Fibroblast of skin of back (primary cell): ENCODE measurements around the gene MEIS1.

ENCODE experiments used
- DNase-seq: peaks from one replicate; pipeline ENCODE4 v3.0.0-alpha.2; 2013

The MEIS1 gene

DNA sequence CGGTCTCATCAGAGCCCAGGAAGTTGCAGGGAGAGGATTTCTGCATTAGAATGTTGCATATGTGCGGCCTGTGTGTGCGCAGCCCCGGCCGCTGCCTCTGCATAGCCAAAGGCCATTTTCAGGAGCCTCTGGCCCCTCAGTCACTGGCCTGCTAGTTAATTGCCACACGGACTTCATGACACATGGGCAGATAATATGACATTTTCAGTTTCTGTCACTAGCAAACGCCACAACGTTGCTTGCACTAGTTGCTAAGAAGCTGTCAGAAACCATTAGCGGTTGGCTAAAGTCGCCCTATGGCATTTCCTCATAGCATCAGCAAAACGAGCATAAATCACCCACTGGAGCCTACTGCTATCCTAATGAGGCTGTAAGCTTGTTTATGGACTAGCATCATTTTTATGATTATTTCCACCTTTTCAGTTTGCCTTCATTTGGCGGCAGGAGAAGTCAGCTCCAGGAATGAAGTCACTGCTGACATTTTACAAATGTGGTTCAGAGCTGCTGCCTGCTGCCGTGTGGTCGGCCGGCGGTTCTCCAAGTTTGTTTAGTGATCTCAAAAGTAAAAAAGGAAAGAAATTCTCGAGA is 73.7 kb downstream of the MEIS1 start:
- no peak for DNase-seq

DNA sequence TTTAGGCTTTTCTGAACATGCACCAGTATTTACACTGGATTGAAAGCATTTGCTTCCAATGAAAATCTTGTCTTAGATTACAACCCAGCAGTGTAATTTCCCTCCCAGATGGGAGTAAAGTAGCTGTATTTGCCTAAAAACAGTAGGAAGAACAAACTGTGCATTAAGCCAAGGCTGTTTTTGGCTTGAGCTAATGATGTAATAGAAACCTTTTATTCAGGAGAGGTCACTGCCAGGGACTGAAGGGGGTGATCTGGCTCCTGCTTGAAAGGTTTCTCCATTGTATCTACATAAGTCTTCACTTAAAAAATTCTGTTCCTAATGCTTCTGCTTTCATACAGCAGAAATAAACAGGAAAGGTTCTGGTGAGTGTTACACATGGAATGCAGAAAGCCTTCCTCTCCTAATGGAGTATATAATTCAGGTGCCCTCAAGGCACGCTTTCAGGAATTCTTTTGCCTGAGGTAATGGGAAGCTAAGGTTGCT is 74.4 kb downstream of the MEIS1 start:
- no peak for DNase-seq

DNA sequence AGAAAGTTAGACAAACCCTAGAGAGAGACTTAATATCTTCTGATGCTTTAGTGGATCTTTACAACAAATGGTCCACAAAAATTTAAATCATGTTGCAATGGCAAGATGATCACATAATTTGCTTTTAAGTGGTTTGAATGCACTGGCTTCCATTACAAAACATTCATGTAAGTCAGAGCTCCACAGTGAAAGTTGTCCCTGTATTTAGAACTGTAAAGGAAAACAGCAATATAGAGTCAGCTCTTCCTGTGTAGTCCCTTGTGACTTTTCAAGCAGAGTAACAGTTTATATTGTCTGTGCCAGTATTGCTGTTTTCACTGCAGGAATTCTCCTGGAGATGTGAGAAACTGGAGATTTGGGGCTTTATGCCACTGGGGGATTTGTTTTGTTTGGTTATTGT is 77.7 kb downstream of the MEIS1 start:
- no peak for DNase-seq

DNA sequence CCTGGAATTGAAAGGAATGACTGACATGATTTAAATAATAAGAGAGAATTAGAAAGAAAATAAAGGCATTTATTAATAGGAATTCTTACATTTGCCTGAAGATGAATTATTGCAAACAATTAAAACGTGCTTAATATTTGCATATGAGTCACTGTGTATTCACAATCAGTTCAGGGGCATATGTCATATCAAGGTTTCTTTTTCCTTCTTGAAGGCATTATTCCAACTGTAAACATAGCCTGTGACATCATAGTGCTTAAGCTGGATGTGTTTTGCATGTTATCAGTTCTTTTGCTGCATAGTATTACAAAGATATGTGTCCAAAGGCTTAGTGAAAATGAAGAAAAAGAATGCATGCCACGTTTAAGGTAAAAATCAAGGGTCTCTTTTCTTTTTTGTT is 80.8 kb downstream of the MEIS1 start:
- no peak for DNase-seq

DNA sequence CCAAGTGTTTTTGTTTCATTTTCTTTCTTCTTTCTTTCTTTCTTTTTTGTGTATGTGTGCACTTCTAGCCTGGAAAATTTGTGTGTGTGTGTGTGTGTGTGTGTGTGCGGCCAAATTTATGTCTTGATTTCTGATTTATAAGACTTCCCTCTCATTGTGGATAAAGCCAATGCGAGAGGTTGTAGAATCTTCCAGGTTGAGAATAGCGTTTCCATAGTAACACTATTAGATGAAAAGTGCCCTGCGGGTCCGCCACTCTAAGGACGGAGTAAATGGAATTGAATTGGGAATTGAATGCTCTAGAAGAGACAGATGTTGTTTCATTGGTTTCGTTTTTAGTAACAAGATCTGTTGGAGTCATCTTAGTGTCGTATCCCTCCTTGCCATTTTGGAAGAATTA is 81.6 kb downstream of the MEIS1 start:
- no peak for DNase-seq

DNA sequence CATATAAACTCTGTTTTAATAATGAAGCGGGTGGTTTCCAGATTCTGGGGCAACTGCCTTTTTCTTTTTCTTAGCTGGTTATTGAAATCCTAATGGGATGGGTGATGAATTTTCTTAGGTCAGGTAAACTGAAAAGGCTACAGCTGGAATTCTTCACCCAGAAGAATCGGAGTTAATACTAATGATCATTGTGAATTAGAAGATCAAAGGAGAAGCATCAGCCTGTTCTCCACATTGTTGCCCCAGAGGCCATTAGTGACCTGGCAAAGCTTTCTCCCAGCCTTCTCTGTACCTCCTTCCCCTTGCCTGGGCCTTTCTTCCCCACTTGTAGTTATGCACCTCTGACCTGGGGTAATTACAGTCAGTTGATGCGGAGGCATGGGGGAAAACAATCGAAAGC is 82.8 kb downstream of the MEIS1 start:
- DNase-seq, result no peak

DNA sequence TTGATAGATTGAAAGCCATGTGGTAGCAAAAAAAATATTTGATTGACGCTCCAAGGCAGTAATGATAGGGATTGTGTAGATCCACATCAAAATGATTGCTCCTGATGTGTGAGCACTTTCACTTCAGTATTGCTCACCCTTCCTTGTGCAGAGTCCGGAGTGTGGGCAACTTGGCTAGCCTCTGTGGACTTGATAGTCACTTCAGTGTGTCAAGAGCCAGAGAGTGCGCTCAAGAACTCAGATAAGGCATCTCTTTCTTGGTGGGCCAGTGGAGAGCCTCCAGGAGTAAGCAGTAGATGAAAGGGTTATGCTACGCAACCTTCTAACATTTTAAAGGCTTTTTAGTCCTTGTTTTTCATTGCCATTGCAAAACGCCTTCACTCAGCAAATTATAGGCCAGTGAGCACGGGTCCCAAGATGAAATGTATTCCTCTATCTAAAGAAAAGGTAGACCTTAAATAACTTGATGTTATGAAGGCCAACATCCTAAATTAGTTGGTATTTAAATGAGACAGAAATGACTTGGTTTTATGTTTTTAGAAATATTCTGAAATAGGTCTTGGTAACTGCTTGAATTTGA is 84.4 kb downstream of the MEIS1 start:
- no peak for DNase-seq

DNA sequence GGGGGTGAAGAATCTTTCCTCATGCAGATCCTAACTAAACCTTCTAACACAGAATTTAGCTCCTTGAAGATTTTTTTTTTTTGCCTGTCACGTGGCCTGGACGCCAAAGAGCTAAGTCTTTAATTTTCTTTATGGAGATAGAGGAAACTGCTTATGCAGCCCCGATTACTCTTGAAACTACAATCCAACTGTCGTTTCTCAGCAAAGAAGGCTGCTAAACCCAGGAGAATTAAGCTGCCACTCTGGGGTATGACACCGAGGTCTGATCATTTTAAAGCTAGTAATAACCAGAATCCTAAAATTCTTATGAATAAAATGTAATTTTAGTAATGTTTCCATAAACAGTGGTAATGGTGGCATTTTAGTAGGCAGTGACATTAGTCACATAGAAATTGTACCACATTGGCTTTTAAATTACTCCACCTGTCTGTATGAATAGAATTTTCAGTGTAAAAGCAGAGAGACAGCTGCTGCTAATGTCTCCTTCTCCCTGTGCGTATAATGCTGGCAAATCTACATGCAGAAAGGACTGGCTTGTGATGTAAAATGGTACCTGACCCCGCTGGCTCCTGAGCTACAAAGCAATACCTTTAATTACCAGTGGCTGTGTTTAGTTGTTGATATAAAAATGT is 86.5 kb downstream of the MEIS1 start:
- no peak for DNase-seq

DNA sequence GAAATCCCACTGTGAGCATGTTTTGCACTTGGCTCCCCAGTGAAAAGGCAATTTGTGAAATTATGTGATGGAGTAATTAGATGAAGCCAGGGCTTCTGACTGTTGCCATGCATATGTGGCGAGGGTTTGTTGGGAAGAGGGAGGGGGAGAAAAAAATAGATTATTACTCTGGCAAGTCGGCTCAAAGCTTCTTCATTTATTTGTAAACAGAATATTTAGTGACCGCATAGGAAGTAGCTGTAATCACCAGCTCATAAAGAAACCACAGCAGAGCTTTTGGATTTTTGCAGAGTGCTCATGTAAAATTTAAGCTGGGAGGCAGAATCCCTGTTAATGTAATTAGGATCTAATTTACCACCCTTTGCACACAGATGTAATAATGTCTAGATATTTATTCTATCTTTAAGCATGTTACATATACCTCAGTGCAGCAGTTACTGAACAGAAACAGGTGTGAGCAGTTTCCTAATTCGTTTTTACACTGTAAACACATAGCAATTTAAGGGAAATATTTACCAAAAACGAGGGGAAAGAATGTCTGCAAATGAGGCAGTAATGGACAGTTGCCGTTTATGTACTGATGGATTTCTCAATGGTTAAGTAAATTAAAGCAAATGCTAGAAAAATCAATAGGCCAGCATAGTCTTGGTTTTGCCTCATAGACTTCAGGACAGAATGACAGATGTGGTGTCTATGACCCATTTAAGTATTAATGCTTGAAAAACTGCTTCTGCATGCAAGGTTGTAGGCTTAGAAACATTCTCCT is 87.9 kb downstream of the MEIS1 start:
- DNase-seq, result no peak

DNA sequence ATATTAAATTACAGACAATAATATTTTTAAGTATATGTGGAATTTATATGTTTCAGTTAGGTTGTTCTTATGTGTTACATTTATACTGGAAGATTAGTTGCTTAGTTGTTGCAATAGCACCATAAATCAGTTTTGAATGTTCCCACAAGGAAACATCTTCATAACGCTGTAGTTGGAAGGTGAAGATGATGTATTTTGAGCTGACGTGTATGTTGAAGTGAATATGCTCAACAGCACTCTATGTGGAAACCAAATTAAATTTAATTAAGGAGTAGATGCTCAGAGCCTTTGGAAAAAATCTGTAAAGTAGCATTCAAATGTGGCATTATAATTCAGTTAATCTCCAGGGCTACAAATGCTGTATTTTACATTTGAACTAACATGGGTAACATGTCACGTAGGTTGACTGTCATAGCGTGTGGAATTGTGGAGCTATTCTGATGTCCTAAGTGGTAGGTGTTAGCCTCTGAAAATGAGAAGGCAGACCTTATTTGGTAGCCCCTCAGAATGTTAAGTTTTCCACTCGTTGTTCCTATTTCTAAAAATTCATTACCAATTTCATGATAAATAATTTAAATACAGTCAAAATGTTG is 88.5 kb downstream of the MEIS1 start:
- no peak for DNase-seq

DNA sequence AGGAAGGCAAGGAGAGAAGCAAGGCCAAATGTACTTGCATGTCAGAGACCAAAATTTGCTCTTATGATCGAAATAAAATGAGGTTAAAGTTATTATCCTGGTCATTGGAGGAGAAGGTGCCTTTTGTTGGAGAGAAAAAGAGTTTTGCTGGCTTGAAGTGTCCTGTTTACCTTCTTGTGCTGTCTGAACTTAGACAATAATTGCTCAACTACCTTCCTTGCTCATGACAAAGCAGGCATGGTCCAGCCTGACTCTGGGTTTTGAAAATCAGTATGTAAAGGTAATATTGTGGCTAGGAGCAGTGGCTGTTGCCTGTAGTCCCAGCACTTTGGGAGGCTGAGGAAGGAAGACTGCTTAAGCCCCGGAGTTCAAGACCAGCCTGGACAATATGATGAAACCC is 89.1 kb downstream of the MEIS1 start:
- DNase-seq, result no peak

DNA sequence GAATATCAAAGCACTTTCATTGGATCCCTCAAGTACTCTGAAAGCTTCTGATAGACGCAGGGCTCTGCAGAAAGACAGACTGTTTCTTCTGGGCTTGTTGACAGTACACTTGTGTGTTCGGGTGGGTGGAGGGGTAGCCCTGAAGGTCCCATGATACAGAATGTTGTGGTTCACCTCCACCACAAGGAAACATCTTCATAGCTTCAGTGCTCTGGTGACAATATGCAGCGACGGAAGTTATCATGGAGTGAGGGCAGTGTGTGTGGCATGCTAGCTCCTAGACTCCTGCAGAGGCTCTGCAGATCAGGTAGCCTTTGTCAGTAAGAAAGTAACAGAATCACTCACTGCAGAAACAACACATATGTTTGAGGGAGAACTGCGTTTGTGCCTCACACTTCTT is 90.7 kb downstream of the MEIS1 start:
- no peak for DNase-seq

DNA sequence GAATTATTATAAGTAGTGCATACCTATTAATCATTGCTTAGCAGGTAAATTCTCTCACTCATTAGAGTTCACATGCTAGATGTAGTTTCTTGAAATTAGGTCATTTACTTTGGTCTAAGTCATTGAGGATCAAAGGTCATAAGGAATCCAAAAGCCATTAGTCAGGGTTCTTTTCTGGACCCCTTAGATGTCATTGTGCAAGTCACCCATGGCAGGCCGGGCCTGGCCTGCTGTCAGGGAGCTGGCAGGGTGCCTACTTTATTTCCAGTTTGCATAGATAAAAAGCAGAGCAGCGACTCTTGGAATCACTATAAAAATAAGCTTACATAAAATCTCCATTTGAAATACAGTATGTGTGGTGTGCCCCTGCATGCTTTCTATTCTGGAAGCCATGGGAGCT is 91.3 kb downstream of the MEIS1 start:
- DNase-seq, result no peak

DNA sequence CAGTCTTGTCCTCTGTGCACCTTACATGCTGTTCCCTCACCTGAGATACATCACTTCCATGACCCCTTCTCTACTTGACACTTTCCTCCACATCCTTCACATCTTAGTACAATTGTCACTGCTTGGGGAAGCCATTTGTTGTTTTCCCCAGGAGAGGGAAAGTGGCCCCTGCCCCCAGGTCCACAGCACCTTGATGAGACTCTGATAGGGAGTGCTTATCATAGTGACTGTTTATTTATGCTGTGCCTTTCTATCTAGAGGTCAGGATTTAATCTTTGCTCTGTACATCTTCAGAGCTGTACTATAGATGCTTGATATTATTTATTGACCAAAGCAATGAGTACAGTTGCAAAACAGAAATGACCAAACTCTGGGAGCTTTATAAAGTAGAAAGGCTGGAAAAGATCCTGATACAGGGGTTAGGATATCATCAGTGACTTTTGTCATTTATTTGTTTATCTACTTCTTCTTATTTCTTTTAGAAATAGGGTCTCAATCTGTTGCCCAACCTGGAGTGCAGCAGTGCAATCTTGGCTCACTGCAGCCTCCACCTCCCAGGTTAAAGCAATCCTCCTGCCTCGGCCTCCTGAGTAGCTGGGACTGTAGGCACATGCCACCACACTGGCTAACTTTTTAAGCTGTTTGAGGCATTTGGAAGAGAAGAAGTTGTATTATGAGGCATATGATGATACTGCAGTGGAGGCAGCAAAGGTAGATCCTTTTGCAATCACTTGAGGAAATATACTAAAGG is 94.2 kb downstream of the MEIS1 start:
- DNase-seq, result no peak

DNA sequence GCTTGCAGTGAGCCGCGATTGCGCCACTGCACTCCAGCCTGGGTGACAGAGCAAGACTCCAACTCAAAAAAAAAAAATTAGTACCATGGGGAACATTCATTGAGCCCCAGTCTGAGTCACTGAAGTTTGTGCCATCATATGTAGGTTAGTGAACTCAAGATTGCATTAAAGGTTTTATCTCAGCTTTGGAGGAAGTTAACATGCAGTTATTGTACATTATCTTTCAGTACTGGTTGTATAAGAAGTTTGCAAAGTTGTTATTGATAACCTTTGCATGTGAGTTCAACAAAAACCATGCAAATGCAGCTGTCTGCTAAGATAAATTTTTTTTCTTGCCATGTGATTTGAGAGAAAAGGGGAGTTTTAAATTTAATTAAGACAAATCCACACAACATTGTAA is 95.7 kb downstream of the MEIS1 start:
- no peak for DNase-seq

DNA sequence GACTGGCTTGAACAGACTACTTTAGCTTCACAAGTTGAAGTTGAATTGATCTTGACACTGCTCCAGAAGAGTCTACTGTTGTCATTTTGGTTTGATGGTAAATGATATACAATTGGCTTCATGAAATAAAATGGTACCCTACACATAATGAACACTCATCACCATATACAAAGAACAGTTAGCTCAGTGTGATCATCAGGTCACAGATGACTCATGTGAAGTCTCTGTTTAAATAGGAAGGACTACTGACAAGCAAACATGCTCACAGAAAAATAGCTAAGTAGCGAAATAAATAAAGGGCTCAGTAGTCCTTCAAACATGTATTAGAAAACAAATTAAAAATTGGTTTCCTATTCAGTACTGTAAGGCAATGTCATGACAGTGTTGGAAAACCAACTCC is 96.2 kb downstream of the MEIS1 start:
- no peak for DNase-seq

DNA sequence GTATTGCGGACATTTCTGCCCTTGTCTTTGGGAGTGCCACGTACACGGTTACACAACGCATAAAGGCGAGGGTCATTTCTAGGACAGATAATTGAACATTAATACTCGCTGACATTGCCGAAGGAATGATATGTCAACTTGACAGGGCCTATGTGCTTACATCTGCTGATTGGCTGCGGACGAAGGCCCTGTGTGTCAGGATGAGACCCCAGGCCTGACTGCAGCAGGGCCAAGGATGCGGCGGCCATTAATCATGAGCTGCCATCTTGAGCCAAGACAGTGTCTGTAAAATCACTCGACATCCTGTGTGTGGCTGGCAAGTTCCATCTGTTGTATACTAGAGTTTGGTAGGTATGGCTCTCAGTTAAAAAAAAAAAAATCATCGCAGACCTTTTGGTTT is 96.6 kb downstream of the MEIS1 start:
- no peak for DNase-seq

DNA sequence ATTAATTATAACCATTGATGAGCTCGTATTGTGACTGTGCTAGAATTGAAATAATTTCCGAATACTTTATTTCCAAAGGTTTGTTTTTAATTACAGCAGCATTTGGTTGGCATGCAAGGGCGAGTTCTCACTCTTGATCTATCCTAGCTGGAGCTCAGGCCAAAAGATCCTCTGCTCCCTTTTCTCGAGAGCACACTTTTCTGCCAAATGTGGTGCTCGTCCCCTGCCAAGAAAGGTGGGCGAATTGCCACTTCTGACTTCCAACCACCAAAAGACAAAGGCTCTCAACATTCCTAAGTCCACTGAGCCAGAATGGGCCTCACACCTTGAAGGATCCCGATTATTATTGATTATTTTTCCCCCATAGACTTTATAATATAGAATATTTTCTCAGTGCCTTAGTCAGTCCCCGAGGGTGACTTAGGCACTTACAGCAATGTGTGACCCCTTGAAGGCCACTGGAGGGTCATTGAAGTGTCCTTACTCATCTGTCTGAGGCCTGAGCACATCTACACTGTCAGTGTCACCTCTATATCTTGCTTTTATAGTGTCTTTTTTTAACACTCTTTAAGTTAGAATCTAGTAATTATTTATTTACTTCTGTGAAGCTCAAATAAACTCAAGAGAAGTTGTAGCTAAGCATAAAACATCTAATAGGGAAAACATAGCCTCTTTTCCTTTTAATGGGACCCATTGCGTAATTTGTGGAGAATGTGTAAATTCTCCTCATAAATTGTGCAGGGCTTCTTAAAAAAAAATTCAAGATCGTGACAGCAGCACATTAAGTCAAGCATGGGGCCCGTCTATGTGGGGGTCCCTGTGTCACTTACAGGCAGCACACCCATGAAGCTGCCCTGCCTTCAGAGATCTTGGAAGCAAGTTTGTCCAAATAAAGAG is 98.3 kb downstream of the MEIS1 start:
- DNase-seq, result no peak

DNA sequence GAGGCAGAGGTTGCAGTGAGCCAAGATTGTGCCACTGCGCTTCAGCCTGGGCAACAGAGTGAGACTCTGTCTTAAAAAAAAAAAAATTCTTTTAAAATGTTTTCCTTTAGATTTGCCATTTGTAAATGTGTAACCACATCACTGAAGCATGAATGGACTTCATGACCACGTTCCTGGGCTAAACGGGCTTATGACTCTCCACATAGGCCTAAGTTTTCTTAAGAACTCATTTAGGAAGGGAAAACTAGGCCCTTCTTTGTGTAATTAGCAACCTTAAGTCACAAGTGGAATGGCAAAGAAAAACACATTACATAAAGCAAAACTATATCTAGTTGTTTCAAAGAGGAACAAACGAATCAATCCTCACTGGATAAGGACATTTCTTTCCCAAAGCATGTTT is 99.5 kb downstream of the MEIS1 start:
- no peak for DNase-seq

DNA sequence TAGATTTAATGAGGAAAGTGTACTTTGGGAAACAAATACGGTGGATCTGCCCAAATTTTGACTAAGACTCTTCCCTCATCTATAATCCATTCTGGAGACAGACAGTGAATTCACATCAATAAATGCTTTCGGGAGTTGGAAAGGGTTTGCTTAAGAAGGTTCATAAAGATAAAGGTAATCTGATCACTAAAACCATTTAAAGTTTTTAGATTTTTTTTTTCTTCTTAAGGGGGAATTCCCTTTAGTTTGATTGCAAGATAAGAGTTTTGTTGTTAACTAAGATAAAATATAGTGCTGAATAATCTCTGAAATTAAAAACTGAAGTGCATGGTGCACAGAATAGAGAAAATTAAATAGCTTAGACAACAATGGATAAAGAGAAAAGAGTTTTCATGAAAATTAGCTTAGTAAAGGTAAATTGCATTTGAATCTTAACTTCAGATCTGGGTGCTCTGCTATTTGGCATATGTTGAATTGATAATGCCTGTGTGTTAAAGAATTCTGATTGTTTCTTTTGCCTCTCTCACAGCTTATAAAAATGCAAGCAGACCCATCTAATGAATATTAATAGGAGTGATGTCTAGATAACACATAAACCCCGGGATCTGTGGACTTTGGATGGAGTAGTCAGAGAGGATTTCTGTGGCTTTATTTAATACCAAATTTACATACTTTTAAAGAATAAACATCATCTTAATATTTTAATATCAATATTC is 100.8 kb downstream of the MEIS1 start:
- DNase-seq, result no peak

DNA sequence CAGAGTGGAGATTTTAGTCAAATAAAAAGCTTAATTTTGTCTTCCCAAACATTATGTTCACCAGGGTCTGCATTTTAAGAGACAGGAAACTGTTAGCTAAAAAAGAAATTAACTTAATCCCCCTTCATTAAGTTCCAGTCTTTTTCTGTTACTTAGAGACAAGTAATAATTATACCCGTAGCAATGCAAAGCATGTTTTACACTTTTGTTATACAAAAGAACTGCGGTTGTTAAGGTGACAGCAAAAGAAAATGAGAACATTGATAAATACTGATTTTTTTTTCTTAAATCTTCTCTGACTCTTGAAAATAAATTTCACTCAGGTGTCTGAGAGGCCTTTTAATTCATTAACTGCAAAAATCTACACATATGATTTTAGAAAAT is 101.4 kb downstream of the MEIS1 start:
- DNase-seq, result no peak
